ENCODE measurements around the gene ARHGAP32. TPM values are rescaled to one million over a fixed set of nuclear protein-coding genes. Genes with fewer than 3 reads are reported as not detected.
A peak's percentile ranks its signal among the peaks of the same experiment; 100 is the strongest.

The ARHGAP32 gene
- total RNA-seq, 1 donor from 2014 or later = 38.4 TPM

GRCh38 chr11:128934926-128935325 is 257.2 kb downstream of the ARHGAP32 start:
- no peak overlapping the region for H3K27ac Mint-ChIP-seq (ENCODE audit: unreplicated experiment)
- no peak overlapping the region for H3K4me3 Mint-ChIP-seq
- no peaks in the 10 kb centered on the region for H3K36me3 Mint-ChIP-seq (ENCODE audit: low read depth)
- H3K27me3 Mint-ChIP-seq (ENCODE audit: low read depth) = peaks cover 12% of the 10 kb centered on the region
- H3K9me3 Mint-ChIP-seq = no peaks in the 10 kb centered on the region
- TF ChIP-seq CTCF (conservative IDR thresholded peaks at IDR 0.05) = no peak
- H3K4me1 Mint-ChIP-seq = peaks cover 66% of the 10 kb centered on the region
- DNase-seq (ENCODE audit: low read depth, low spot score) = no peak

GRCh38 chr11:128934351-128934750 is 257.8 kb downstream of the ARHGAP32 start:
- Mint-ChIP-seq H3K27me3 (ENCODE audit: low read depth) (peaks cover 18% of the 10 kb centered on the region), H3K27ac (ENCODE audit: unreplicated experiment) (no peak overlapping the region), H3K4me1 (peaks cover 71% of the 10 kb centered on the region), H3K4me3 (no peak overlapping the region), H3K36me3 (ENCODE audit: low read depth) (no peaks in the 10 kb centered on the region), H3K9me3 (no peaks in the 10 kb centered on the region)
- no peak for TF ChIP-seq CTCF (conservative IDR thresholded peaks at IDR 0.05)
- DNase-seq (ENCODE audit: low read depth, low spot score) = no peak

- TF ChIP-seq CTCF (conservative IDR thresholded peaks at IDR 0.05) = no peak
- Mint-ChIP-seq H3K9me3 (no peaks in the 10 kb centered on the region), H3K27me3 (ENCODE audit: low read depth) (peaks cover 20% of the 10 kb centered on the region), H3K4me3 (no peak overlapping the region), H3K27ac (ENCODE audit: unreplicated experiment) (no peak overlapping the region), H3K4me1 (peaks cover 68% of the 10 kb centered on the region), H3K36me3 (ENCODE audit: low read depth) (no peaks in the 10 kb centered on the region)
- no peak for DNase-seq (ENCODE audit: low read depth, low spot score)
Observed at GRCh38 chr11:128933481-128934178, 258.5 kb downstream of the ARHGAP32 start.

- no peak overlapping the region for H3K27ac Mint-ChIP-seq (ENCODE audit: unreplicated experiment)
Observed at GRCh38 chr11:128931668-128932067, 260.5 kb downstream of the ARHGAP32 start.

GRCh38 chr11:128931066-128931465 is 261.1 kb downstream of the ARHGAP32 start:
- Mint-ChIP-seq H3K9me3 (no peaks in the 10 kb centered on the region), H3K36me3 (ENCODE audit: low read depth) (no peaks in the 10 kb centered on the region), H3K4me1 (peaks cover 56% of the 10 kb centered on the region), H3K27ac (ENCODE audit: unreplicated experiment) (no peak overlapping the region), H3K4me3 (peak overlapping the region; percentile 42), H3K27me3 (ENCODE audit: low read depth) (peaks cover 27% of the 10 kb centered on the region)
- TF ChIP-seq CTCF (conservative IDR thresholded peaks at IDR 0.05) = no peak
- no peak for DNase-seq (ENCODE audit: low read depth, low spot score)

More at GRCh38 chr11:128931668-128932067, 260.5 kb downstream of the ARHGAP32 start:
- peaks cover 57% of the 10 kb centered on the region for H3K4me1 Mint-ChIP-seq
- H3K36me3 Mint-ChIP-seq (ENCODE audit: low read depth) = no peaks in the 10 kb centered on the region
- H3K9me3 Mint-ChIP-seq = no peaks in the 10 kb centered on the region
- no peak for DNase-seq (ENCODE audit: low read depth, low spot score)
- H3K4me3 Mint-ChIP-seq = peak overlapping the region; percentile 36
- peaks cover 21% of the 10 kb centered on the region for H3K27me3 Mint-ChIP-seq (ENCODE audit: low read depth)
- TF ChIP-seq CTCF (conservative IDR thresholded peaks at IDR 0.05) = no peak

All from neural crest cell (in vitro differentiated cells).